HL-60 (cell line): Measurements from ENCODE around the gene ETV7.

Source experiments
- DNase-seq, 2 experiments: peaks; one replicate each; pipeline ENCODE4 v3.0.0-alpha.2; 2010 to 2020; ENCODE audit warnings: low read depth in 1 of 2, low spot score in 1 of 2
- H3K27ac ChIP-seq: fragments of 250-450 bp; sonication (Bioruptor Pico); replicated peaks from 2 replicates; pipeline ENCODE4 v1.5.1; 2020; ENCODE audit warnings: mild to moderate bottlenecking, moderate library complexity
- H3K27me3 ChIP-seq: fragments of 250-450 bp; sonication (Bioruptor Pico); 2 replicates; pipeline ENCODE4 v1.5.1; 2021; ENCODE audit warnings: mild to moderate bottlenecking, moderate library complexity; ENCODE audit not compliant: insufficient read depth, poor library complexity, severe bottlenecking
- H3K4me3 ChIP-seq: replicated peaks from 2 replicates; pipeline ENCODE4 v1.5.1; 2011; ENCODE audit warnings: mild to moderate bottlenecking, control low read depth, low read length; ENCODE audit not compliant: insufficient read depth
- CTCF ChIP-seq: IDR thresholded peaks from one replicate; pipeline ENCODE4 v1.5.1; 2011; ENCODE audit warnings: low read length, control low read depth, inconsistent platforms; ENCODE audit not compliant: insufficient read depth
- GABPA ChIP-seq: IDR thresholded peaks from 2 replicates; pipeline ENCODE4 v1.6.1; 2012; ENCODE audit warnings: low read depth
- POLR2AphosphoS5 ChIP-seq: IDR thresholded peaks from 2 replicates; pipeline ENCODE4 v1.6.1; 2012; ENCODE audit warnings: low read depth
- REST ChIP-seq: IDR thresholded peaks from 2 replicates; pipeline ENCODE4 v1.6.1; 2012; ENCODE audit warnings: low read depth; ENCODE audit not compliant: insufficient replicate concordance
- SPI1 ChIP-seq: IDR thresholded peaks from 2 replicates; pipeline ENCODE4 v1.6.1; 2012; ENCODE audit warnings: low read depth, mild to moderate bottlenecking, borderline replicate concordance

ETV7 gene

GRCh38 chr6:36333931-36334725 lies 53.3 kb downstream of the ETV7 start:
- Histone ChIP-seq H3K27ac (no peak overlapping the region), H3K27me3 (peaks cover 5% of the 10 kb centered on the region), H3K4me3 (no peak overlapping the region)
- no peak for DNase-seq
- TF ChIP-seq CTCF (no peak), POLR2AphosphoS5 (no peak), SPI1 (0 out of 2 replicates have a peak, but pooled peaks have one; percentile 15), GABPA (no peak)

GRCh38 chr6:36333171-36333895 lies 54.1 kb downstream of the ETV7 start:
- Histone ChIP-seq H3K27ac (no peak overlapping the region), H3K27me3 (peaks cover 5% of the 10 kb centered on the region), H3K4me3 (no peak overlapping the region)
- no peak for TF ChIP-seq SPI1
- DNase-seq = no peak

GRCh38 chr6:36331381-36331780 lies 56.1 kb downstream of the ETV7 start:
- H3K27me3 ChIP-seq = peaks cover 5% of the 10 kb centered on the region
- TF ChIP-seq GABPA (no peak), SPI1 (no peak), CTCF (no peak), POLR2AphosphoS5 (no peak), REST (no peak)
- DNase-seq = no peak
- H3K27ac ChIP-seq = no peak overlapping the region
- H3K4me3 ChIP-seq = no peak overlapping the region

GRCh38 chr6:36330366-36330765 lies 57.1 kb downstream of the ETV7 start:
- DNase-seq = no peak
- H3K27ac ChIP-seq = no peak overlapping the region
- no peak for TF ChIP-seq SPI1
- TF ChIP-seq POLR2AphosphoS5 = no peak
- TF ChIP-seq CTCF = no peak
- TF ChIP-seq REST = no peak
- no peak for TF ChIP-seq GABPA
- H3K27me3 ChIP-seq = peaks cover 5% of the 10 kb centered on the region
- no peak overlapping the region for H3K4me3 ChIP-seq
